HG03025 (cell line): ENCODE measurements around the gene GHRHR.

Experiments used
- ATAC-seq: cut with Tn5 transposase; IDR thresholded peaks from one replicate; pipeline ENCODE4 v1.9.1; 2021; ENCODE audit warnings: mild to moderate bottlenecking, moderate library complexity; ENCODE audit not compliant: unreplicated experiment, low FRiP score

GHRHR gene

GRCh38 chr7:30927559-30927958, 36.2 kb upstream of the GHRHR start:
- no peak for ATAC-seq

GRCh38 chr7:30928254-30928872, 35.4 kb upstream of the GHRHR start:
- ATAC-seq = no peak

DNA sequence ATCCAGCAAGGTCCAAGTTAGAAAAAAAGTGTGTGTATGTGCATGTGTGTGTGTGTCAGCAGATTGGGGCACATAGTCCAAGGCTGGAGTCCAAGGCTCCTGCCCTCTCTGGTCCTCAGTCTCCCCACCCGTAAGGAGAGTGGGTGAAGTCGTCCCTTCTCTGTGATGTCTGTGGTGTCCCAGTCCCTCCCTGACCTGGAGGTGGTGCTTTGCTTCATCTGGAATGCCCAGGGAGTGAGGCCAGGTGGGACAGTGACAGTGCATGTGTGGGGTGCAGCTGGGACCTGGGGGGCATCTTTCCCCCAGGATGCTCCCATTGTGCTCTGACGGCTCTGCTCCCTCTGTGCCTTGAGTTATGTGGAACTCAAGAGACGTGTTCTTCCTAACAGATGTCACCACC, 34.1 kb upstream of the GHRHR start:
- ATAC-seq = no peak

- no peak for ATAC-seq
Measured at GRCh38 chr7:30930621-30931020, 33.1 kb upstream of the GHRHR start.

DNA sequence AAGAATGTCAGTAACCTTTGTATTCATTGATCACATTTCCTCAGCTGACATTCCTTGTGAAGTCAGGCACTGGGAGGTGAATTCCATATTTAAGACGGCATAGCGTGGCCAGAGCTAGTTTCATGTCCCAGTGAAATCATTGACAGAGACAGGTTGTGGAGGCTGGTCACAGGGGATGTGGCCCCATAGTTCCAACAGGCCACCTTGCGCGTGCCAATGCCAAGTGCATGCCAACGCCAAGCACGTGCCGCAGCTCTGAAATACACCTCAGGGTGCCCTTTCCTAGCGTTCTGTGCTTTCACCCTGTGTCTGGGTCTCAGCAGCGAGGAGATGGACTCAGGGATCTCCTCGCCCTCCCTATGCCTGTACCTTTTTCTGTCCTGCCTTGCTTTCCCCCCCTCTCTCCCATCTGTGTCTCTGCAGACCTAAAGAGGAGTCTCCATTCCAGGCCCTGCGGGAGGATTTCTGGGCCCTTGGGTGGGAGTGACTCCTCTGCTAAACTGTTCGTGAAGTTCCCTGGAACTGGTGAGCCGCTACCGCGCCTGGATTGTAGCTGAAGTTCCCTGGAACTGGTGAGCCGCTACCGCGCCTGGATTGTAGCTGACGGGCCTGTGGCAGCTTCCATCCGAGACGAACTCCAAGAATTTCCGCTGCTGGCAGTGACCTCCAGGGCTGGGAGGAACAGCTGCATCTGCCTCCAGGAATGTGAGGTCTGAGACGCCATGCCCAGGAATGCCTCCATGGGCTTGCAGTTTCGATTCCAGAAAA, 32.4 kb upstream of the GHRHR start:
- ATAC-seq = no peak

DNA sequence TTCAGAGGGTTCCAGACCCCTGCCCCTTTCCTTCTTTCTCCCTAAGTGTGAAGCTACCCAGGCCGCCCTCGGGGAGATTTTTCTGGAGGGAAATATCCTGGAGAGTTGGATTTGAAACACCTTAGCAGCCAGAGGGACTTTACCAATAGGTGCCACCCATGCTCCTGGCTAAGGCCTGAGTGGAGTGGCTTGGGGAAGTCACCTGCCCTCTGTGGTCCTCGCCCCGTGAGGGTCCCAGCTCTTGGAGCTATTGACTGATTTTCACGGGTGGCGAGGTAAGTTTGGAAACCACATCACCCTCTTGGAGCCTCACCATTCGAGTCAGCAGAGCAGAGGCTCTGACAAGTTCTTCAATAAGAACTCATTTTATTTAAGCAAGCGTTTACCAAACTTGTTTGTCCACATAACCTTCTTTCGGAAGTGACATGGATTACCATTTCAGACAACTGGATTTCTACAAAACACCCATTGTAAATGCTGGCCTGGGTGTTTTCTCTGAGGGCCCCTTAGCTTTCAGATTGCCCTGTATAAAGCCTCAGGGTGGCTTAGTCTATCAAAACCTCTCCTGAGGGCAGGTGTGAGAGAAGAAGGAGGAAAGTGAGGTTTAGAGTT, 31.7 kb upstream of the GHRHR start:
- no peak for ATAC-seq

GRCh38 chr7:30932562-30932961, 31.2 kb upstream of the GHRHR start:
- no peak for ATAC-seq

DNA sequence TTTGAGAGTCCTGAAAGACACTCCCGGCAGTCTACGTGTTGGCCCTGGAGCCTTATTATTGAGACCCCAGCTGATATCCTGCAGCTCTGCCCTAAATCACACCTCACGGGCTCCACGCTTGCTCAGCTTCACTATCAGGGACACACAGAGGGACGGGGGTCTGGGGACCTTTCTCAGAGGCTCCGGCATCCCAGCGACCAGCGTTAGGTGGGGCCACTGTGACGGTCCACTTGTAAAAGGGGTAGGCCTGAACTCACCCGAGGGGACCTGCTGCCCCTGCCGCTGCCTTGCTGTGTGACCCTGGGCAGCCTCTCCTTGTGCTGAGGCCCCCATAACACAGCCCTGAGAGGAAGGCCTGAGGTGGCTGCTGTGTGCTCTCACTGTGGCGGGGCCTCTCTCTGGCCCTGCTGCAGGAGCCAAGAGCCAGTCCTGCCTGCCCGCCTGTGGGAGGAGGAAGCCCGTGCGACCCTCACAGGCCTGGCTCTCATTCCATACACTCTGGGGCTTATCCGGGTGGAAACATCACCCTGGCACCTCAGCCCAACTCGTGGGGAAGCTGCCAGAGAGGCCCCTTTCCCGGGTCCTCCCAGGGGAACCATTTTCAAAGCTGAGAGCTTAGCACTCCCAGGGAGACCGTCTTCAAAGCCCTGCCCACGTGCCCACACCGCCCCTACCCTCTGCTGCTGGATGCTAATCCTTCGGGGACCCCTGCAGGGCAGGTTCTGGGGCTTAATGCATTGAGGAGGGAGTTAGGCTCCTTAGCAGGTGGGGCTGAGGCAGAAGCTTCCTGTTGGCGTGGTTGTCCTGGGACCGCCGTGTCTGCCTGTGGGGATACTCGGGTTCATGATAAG, 30.4 kb upstream of the GHRHR start:
- ATAC-seq = no peak

- ATAC-seq = no peak
Measured at GRCh38 chr7:30934225-30934624, 29.5 kb upstream of the GHRHR start.

DNA sequence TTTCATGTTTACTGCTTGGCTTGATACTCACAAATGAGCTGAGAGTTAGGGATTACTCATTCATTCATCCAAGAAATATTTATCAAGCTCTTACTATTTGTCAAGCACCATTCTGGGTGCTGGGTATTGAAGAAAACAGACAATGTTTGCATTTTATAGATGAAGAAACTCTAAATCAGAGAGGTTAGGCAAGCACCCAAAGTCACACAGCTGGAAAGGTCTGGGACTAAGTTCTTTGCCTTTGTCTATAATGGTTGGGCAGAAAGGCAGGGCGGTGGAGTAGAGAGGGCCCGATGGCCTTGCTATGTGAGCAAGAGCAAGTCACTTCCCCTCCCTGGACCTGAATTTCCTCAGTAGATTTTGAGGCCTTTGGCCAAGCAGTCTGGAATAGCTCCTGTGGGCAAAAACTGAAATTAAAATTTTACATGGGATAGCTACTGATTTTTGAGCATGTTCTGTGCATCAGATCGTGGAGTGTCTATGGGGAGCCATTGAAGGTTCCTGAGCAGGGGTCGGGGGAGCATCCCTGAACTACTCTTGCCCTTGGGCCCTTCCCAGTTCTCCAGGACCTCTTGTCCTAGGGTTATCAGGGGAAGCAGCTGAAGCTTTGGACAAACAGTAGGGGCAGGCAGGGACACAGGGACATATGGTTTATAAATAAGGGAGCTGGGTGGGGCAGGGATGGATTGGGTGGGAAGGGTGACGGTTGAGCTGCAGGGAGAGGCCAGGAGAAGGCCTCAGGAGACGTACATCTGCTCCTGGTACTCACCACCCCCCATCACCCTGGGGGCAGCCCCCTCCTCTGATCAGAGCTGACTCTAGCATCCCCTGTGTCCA, 28.8 kb upstream of the GHRHR start:
- ATAC-seq = no peak

GRCh38 chr7:30935569-30935877, 28.2 kb upstream of the GHRHR start:
- ATAC-seq = no peak

DNA sequence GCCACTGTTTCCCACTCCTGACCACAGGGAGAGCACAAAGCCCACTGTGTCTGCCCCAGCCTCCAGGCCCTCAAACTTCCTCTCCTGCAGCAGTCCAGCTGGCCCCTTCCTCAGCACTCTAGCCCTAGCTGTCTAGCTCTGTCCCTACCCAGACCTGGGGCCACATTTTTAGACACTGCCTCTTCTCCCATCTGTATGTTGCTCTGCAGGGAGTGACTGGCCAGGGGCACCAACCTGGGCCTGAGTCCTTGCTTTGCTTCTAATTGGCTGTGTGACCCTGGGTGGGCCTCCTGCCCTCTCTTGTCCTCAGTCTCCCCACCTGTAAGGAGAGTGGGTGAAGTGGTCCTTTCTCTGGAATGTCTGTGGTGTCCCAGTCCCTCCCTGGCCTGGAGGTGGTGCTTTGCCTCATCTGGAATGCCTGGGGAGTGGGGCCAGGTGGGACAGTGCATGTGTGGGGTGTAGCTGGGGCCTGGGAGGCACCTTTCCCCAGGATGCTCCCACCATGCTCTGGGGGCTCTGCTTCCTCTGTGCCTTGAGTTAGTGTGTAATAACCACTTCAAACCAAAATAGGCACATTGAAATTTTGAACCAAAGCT, 27.0 kb upstream of the GHRHR start:
- no peak for ATAC-seq

DNA sequence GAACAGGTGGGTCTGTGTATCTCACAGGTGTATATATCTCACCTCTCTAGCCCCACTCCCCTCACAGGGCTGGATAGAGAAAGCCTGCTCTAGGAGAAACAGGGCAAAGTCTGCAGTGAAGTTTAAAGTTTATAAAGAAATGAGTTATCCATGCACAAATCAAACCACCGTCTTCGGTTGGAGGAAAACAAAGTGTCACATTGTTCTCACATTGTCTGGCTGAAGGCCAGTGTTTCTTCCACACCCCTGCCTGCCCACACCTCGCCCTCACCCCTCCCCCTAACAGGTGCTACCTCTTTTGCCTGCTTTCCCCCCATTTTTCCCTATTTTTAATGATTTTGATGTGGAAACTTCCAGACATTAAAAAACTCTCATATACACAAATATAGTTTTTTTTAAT, 26.3 kb upstream of the GHRHR start:
- ATAC-seq = no peak

DNA sequence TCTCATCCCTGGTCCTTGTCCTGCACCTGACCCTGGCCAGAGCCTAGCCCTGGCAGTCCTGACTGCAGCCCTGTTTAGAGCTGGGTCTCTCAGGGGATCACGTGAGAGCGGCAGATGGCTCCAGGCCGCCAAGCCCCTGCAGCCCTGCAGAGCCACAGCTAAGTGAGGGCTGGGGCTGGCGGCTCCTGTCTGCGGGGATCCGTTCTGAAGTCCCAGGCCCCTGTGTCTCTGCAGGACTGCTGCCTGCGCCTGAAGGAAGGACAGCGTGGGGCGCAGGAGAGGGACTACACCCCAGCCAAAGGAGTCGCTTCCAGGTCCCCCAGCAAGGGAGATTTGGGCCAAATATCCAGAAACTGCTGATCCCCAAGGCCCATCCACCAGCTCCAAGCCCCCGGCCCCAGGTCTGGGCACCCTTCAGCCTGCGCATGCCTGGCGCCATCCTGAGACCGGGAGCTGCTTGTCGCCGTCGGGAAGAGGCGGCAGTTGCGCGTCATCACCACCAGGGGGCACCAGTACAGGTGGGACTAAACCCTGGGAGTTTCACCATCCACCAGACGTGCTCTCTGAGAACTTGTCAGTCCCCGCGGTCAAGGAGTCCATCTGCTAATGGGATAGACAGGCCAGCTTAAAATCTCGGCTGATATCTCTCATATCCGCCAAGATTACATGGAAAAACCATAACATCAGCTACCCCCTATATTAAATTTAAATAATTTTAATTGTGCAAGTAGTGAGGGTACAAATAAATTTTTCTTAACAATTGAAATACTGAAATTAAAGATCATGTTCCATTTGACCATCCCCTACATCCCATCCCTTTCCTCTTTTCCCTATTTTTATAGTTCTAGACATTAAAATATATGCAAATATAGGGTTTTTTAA, 25.1 kb upstream of the GHRHR start:
- ATAC-seq = peak; percentile 81

GRCh38 chr7:30941582-30942323, 22.0 kb upstream of the GHRHR start:
- ATAC-seq = no peak

GRCh38 chr7:30950197-30950596, 13.6 kb upstream of the GHRHR start:
- ATAC-seq = no peak

GRCh38 chr7:30954914-30955313, 8.8 kb upstream of the GHRHR start:
- no peak for ATAC-seq

DNA sequence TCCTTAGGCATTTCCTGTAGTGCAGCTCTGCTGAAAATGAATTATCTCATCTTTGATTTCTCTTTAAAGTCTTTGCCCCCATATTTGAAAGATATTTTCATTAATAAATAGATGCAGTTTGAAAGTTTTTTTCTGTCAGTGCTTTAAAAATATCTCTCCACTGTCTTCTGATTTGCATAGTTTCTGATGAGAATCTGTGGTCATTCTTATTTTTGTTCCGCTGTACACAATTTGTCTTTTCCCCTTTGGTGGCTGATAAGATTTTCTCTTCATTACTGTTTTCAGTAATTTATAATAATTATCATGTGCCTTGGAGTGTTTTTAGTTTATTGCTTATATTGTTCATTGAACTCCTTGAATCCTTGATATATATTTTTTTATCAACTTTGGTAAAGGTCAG, 7.0 kb upstream of the GHRHR start:
- no peak for ATAC-seq
